SU-DHL-6 (cell line): ENCODE measurements around the gene PRXL2C.

Source experiments
- H2AFZ ChIP-seq: fragments of 200-600 bp; sonication (generic); 2 replicates; pipeline ENCODE4 v1.6.1; 2014; ENCODE audit warnings: low read depth, mild to moderate bottlenecking, moderate library complexity, mixed read lengths, antibody characterized with exemption, low read length; ENCODE audit not compliant: severe bottlenecking
- H3F3A ChIP-seq: fragments of 200-600 bp; shearing (Covaris generic); 2 replicates; pipeline ENCODE4 v1.6.0; 2016; ENCODE audit warnings: antibody characterized with exemption, mild to moderate bottlenecking; ENCODE audit not compliant: insufficient read depth
- H3K27ac ChIP-seq: fragments of 200-600 bp; sonication (generic); 2 replicates; pipeline ENCODE4 v1.5.1; 2016; ENCODE audit warnings: low read depth, mild to moderate bottlenecking, low read length, moderate library complexity, mixed read lengths
- H3K27me3 ChIP-seq: fragments of 200-600 bp; sonication (generic), shearing (Covaris generic); 2 replicates; pipeline ENCODE4 v1.6.0; 2014; ENCODE audit warnings: mild to moderate bottlenecking, low read length
- H3K36me3 ChIP-seq: fragments of 200-600 bp; sonication (generic); 2 replicates; pipeline ENCODE4 v1.6.1; 2014; ENCODE audit warnings: mild to moderate bottlenecking, low read length, mixed read lengths
- H3K4me2 ChIP-seq: fragments of 300-600, 200-600 bp; shearing (Covaris generic), sonication (generic); 2 replicates; pipeline ENCODE4 v1.6.0; 2014; ENCODE audit warnings: low read length, low read depth, mild to moderate bottlenecking; ENCODE audit not compliant: poor library complexity, severe bottlenecking
- H3K4me3 ChIP-seq: fragments of 200-600 bp; sonication (generic); 2 replicates; pipeline ENCODE4 v1.5.1; 2014; ENCODE audit warnings: antibody characterized with exemption, low read length, mild to moderate bottlenecking, mixed read lengths; ENCODE audit not compliant: insufficient read depth, poor library complexity, severe bottlenecking
- H3K79me2 ChIP-seq: fragments of 200-600 bp; sonication (generic); 2 replicates; pipeline ENCODE4 v1.6.1; 2014; ENCODE audit warnings: mild to moderate bottlenecking, low read length, moderate library complexity; ENCODE audit not compliant: insufficient read depth
- H3K9ac ChIP-seq: fragments of 200-600 bp; sonication (generic); 2 replicates; pipeline ENCODE4 v1.7.0; 2014; ENCODE audit warnings: mild to moderate bottlenecking, low read length
- H3K9me2 ChIP-seq: fragments of 200-600 bp; sonication (generic); replicated peaks from 2 replicates; pipeline ENCODE4 v1.6.1; 2014; ENCODE audit warnings: low read length; ENCODE audit not compliant: insufficient read depth
- H3K9me3 ChIP-seq: fragments of 200-600 bp; sonication (generic); 2 replicates; pipeline ENCODE4 v1.6.1; 2014; ENCODE audit warnings: low read length, mixed read lengths; ENCODE audit not compliant: insufficient read depth
- H4K20me1 ChIP-seq: fragments of 200-600 bp; sonication (generic); 2 replicates; pipeline ENCODE4 v1.6.1; 2014; ENCODE audit warnings: low read depth, mild to moderate bottlenecking, antibody characterized with exemption, low read length, moderate library complexity, mixed read lengths
- CTCF ChIP-seq: fragments of 200-600 bp; sonication (generic); IDR thresholded peaks from one replicate; pipeline ENCODE4 v1.5.1; 2017; ENCODE audit warnings: antibody characterized with exemption, mild to moderate bottlenecking, low read length, moderate library complexity; ENCODE audit not compliant: insufficient read depth, poor library complexity, severe bottlenecking
- EZH2phosphoT487 ChIP-seq: fragments of 200-600 bp; sonication (generic), shearing (Covaris generic); conservative IDR thresholded peaks from 2 replicates; pipeline ENCODE4 v1.6.1; 2018; ENCODE audit warnings: mild to moderate bottlenecking, antibody characterized with exemption, low read length, moderate library complexity, mixed read lengths

PRXL2C gene

GRCh38 chr9:96646081-96646991 is 8.8 kb downstream of the PRXL2C start:
- Histone ChIP-seq H3K9me2 (no peaks in the 10 kb centered on the region), H3K9me3 (no peaks in the 10 kb centered on the region), H3K79me2 (no peaks in the 10 kb centered on the region), H3K27ac (no peak overlapping the region), H3K27me3 (no peaks in the 10 kb centered on the region), H3K36me3 (no peaks in the 10 kb centered on the region), H4K20me1 (no peaks in the 10 kb centered on the region), H3K9ac (no peak overlapping the region), H2AFZ (no peak overlapping the region), H3F3A (no peaks in the 10 kb centered on the region; the same call in 1 of the 2 replicates), H3K4me3 (no peak overlapping the region), H3K4me2 (no peak overlapping the region)
- TF ChIP-seq EZH2phosphoT487 (no peak), CTCF (no peak)

GRCh38 chr9:96644137-96644536 is 11.0 kb downstream of the PRXL2C start:
- H2AFZ ChIP-seq = no peak overlapping the region

GRCh38 chr9:96641514-96641913 is 13.6 kb downstream of the PRXL2C start:
- Histone ChIP-seq H3K9me3 (no peaks in the 10 kb centered on the region), H3K27ac (no peak overlapping the region), H3K36me3 (no peaks in the 10 kb centered on the region), H3K27me3 (no peaks in the 10 kb centered on the region), H3K4me3 (no peak overlapping the region), H3F3A (no peaks in the 10 kb centered on the region; the same call in 1 of the 2 replicates), H3K4me2 (no peak overlapping the region), H3K79me2 (no peaks in the 10 kb centered on the region), H3K9me2 (no peaks in the 10 kb centered on the region), H3K9ac (no peak overlapping the region), H2AFZ (no peak overlapping the region), H4K20me1 (no peaks in the 10 kb centered on the region)
- TF ChIP-seq EZH2phosphoT487 (no peak), CTCF (no peak)

More at GRCh38 chr9:96644137-96644536, 11.0 kb downstream of the PRXL2C start:
- Histone ChIP-seq H3F3A (no peaks in the 10 kb centered on the region; the same call in 1 of the 2 replicates), H3K4me2 (no peak overlapping the region), H3K27me3 (no peaks in the 10 kb centered on the region), H3K27ac (no peak overlapping the region), H3K9me3 (no peaks in the 10 kb centered on the region), H3K4me3 (no peak overlapping the region), H3K9me2 (no peaks in the 10 kb centered on the region), H4K20me1 (no peaks in the 10 kb centered on the region), H3K79me2 (no peaks in the 10 kb centered on the region), H3K9ac (no peak overlapping the region), H3K36me3 (no peaks in the 10 kb centered on the region)
- TF ChIP-seq CTCF (no peak), EZH2phosphoT487 (no peak)
